OCI-M2 (cell line): ENCODE measurements around the gene IFT122.
"Not testable (repeated sequence)": the region's sequence is repeated elsewhere in the genome, so short reads cannot be mapped to it uniquely, and the experiment has no call there.

Experiments
- DNase-seq: peaks from one replicate; lab custom pipeline; 2025; ENCODE audit not compliant: unreplicated experiment; lab: John Stamatoyannopoulos, UW

IFT122 gene, protein sequence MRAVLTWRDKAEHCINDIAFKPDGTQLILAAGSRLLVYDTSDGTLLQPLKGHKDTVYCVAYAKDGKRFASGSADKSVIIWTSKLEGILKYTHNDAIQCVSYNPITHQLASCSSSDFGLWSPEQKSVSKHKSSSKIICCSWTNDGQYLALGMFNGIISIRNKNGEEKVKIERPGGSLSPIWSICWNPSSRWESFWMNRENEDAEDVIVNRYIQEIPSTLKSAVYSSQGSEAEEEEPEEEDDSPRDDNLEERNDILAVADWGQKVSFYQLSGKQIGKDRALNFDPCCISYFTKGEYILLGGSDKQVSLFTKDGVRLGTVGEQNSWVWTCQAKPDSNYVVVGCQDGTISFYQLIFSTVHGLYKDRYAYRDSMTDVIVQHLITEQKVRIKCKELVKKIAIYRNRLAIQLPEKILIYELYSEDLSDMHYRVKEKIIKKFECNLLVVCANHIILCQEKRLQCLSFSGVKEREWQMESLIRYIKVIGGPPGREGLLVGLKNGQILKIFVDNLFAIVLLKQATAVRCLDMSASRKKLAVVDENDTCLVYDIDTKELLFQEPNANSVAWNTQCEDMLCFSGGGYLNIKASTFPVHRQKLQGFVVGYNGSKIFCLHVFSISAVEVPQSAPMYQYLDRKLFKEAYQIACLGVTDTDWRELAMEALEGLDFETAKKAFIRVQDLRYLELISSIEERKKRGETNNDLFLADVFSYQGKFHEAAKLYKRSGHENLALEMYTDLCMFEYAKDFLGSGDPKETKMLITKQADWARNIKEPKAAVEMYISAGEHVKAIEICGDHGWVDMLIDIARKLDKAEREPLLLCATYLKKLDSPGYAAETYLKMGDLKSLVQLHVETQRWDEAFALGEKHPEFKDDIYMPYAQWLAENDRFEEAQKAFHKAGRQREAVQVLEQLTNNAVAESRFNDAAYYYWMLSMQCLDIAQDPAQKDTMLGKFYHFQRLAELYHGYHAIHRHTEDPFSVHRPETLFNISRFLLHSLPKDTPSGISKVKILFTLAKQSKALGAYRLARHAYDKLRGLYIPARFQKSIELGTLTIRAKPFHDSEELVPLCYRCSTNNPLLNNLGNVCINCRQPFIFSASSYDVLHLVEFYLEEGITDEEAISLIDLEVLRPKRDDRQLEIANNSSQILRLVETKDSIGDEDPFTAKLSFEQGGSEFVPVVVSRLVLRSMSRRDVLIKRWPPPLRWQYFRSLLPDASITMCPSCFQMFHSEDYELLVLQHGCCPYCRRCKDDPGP

GRCh38 chr3:129439817-129440617 lies at the start of gene IFT122, which contains the start of gene MBD4:
TSS of gene IFT122 (plus strand) at chr3:129440224. CDS start at chr3:129440331, 107 bp downstream.
TSS of gene MBD4 (minus strand) at chr3:129439948. CDS start at chr3:129439833, 115 bp downstream.
- peak; percentile 70 for DNase-seq

DNA sequence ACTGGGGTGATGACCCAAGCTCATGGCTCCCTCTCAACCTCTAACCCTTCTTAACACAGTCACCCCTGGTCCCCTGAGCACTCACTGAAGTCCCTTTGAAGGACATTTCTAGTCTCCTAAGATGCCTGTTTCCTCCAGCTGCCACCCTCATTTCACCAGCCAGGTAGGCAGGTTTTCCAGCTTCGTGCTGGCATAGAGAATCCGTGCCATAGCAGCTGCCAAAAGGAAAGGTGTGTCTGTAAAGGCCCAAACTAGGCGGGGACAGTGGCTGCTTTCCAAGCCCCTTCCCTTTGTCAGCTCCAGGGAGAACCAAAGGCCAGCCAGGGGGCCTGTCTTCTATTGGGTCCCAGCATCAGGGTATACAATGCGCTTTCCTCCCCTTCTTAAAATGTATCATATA lies 48.4 kb upstream of the IFT122 start:
- not testable (repeated sequence) for DNase-seq

- not testable (repeated sequence) for DNase-seq
Measured at GRCh38 chr3:129392106-129392887, 47.7 kb upstream of the IFT122 start.

DNA sequence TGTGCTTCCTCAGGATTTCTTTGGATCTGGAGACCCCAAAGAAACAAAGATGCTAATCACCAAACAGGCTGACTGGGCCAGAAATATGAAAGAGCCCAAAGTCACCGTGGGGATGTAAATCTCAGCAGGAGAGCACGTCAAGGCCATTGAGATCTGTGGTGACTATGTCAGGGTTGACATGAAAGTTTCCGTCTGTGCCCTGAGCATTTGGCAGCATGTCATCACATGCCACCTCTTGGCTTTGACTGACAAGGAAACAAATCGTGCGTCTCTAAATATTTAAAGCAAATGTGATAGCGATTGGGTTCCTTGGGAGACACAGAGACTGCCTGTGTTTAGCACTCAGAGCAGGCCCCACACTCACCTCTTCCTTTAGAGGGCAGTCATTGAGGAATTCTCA lies 46.8 kb upstream of the IFT122 start:
- no peak for DNase-seq

GRCh38 chr3:129393760-129394564 lies 46.1 kb upstream of the IFT122 start:
- DNase-seq, result not testable (repeated sequence)

GRCh38 chr3:129398803-129399144 lies 41.2 kb upstream of the IFT122 start:
- DNase-seq, result no peak

GRCh38 chr3:129399145-129399894 lies 40.7 kb upstream of the IFT122 start:
- peak; percentile 65 for DNase-seq

DNA sequence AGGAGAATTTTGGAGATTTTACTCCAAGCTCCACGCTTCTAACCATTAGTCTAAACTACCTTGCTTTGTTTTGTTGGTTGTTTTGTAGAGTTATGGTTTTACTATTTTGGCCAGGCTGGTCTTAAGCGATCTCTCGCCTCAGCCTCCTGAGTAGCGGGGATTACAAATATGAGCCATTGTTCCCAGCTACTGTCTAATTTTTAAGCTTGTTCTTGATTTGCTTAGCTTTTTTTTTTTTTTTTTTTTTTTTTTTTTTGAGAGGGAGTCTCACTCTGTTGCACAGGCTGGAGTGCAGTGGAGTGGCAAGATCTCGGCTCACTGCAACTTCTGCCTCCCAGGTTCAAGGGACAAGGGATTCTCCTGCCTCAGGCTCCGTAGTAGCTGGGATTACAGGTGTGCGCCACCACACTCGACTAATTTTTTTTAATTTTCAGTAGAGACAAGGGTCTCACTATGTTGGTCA lies 40.1 kb upstream of the IFT122 start:
- no peak for DNase-seq

DNA sequence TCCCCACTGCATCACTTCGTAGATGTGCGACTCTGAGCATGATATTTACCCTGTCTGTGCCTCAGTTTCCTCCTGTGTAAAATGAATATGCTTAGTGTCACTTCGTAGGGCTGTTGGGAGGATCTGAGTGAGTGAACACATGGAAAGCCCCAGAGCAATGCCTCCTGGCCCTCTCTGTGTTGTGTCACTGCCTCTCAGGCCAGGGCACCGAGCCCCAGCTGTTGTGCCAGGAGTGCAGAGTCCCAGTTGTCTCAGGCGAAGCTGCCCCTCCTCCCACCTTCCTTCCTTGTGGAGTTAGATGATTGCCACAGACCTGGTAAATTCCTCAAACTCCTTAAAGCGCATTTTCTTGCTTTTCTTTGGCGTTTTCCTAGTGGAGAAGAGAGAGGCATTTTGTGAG lies 37.8 kb upstream of the IFT122 start:
- no peak for DNase-seq

GRCh38 chr3:129402616-129403015 lies 37.4 kb upstream of the IFT122 start:
- DNase-seq, result no peak

GRCh38 chr3:129403450-129403849 lies 36.6 kb upstream of the IFT122 start:
- DNase-seq, result no peak

DNA sequence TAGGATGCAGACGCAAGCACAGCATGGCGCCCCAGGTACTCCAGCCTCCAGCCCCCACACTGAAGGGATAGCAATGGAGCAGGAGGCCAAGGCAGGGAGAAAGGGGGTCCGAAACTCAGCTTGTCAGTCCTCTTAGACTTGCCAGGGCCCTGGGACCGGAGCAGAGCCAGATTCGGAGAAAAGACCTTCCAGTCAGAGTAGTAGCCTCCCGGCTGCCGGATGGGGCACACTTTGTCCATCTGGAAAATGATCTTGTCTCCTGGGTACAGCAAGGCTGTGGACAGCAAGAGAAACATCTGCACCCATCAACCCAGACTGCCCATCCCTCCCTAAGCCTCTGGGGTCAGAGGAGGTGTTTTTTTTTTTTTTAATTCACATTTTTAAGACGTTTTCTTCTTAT lies 35.9 kb upstream of the IFT122 start:
- no peak for DNase-seq

DNA sequence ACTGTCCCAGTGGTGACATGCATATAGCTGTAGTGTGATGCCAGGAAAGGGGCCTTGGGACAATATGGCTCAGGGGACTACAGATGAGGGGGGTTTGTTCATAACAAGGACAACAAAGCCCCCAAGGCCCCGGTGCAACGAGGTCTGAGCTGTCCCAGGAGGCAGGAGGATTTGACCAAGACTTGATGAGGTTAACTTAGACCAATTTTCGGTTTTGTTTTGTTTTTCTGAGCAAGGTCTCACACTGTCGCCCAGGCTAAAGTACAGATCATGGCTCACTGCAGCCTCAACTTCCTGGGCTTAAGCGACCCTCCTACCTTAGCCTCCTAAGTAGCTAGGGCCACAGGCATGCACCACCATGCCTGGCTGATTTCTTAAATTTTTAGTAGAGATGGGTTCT lies 35.4 kb upstream of the IFT122 start:
- DNase-seq, result no peak

- no peak for DNase-seq
Measured at GRCh38 chr3:129409541-129409940, 30.5 kb upstream of the IFT122 start.

DNA sequence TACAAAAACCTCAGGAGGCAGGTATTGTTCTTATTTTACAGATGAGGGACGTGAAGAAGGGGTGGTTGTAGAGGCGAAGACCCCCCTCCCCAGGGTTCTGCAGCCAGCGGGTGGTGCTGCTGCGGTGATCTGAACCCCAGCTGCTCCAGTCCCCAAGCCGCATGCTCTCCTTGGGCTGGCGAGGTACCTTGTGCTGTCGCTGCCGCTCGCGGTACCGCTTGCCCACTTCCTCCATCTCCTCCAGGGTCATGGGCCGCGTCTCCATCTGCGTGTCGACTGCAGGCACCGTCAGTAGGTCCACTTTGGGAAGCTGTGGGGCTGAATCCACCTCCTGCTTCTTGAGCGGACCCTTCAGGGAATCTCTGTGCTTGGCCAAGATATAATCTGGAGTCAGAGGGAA lies 29.1 kb upstream of the IFT122 start:
- no peak for DNase-seq

GRCh38 chr3:129412542-129413198 lies 27.4 kb upstream of the IFT122 start:
- no peak for DNase-seq

DNA sequence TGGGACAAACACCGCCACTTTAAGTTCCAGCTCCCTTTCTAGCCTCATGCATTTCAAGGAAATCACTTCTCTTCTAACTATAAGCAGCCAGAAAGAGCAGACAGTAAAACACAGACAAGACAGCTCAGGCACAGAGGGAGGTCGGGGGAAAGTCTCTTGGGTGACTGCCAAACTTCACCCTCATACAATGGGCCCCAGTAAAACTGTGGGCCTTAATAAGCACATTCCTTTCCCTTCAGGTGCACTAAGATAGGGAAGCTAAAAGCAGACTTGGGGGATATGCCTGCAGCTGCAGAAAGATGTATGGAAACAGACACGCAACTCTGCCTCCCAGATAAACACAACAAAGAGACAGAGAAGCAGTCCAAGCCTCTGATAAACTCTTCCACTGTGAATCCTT lies 26.8 kb upstream of the IFT122 start:
- not testable (repeated sequence) for DNase-seq
